ENCODE measurements around the gene RAD54L.

DNA sequence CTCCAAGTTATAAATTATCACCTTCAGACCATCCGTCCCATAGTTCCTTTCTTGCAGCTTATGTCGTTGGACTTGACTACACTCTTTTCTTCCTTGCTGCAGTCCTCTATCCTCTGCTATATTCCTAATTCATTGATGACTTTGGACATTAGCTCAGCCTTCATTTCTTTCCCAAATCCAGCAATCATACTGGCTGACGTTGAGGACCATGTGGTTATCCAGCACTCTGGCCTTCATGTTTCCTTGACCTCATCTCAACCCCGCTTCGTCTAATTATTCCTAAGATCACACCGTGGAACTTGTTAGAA is 27.4 kb downstream of the RAD54L start:
- TF ChIP-seq, protein P1, sequence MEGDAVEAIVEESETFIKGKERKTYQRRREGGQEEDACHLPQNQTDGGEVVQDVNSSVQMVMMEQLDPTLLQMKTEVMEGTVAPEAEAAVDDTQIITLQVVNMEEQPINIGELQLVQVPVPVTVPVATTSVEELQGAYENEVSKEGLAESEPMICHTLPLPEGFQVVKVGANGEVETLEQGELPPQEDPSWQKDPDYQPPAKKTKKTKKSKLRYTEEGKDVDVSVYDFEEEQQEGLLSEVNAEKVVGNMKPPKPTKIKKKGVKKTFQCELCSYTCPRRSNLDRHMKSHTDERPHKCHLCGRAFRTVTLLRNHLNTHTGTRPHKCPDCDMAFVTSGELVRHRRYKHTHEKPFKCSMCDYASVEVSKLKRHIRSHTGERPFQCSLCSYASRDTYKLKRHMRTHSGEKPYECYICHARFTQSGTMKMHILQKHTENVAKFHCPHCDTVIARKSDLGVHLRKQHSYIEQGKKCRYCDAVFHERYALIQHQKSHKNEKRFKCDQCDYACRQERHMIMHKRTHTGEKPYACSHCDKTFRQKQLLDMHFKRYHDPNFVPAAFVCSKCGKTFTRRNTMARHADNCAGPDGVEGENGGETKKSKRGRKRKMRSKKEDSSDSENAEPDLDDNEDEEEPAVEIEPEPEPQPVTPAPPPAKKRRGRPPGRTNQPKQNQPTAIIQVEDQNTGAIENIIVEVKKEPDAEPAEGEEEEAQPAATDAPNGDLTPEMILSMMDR (IDR thresholded peaks at IDR 0.05; ENCODE audit: insufficient read depth, low read length), result no peak
- TF ChIP-seq, protein P2, sequence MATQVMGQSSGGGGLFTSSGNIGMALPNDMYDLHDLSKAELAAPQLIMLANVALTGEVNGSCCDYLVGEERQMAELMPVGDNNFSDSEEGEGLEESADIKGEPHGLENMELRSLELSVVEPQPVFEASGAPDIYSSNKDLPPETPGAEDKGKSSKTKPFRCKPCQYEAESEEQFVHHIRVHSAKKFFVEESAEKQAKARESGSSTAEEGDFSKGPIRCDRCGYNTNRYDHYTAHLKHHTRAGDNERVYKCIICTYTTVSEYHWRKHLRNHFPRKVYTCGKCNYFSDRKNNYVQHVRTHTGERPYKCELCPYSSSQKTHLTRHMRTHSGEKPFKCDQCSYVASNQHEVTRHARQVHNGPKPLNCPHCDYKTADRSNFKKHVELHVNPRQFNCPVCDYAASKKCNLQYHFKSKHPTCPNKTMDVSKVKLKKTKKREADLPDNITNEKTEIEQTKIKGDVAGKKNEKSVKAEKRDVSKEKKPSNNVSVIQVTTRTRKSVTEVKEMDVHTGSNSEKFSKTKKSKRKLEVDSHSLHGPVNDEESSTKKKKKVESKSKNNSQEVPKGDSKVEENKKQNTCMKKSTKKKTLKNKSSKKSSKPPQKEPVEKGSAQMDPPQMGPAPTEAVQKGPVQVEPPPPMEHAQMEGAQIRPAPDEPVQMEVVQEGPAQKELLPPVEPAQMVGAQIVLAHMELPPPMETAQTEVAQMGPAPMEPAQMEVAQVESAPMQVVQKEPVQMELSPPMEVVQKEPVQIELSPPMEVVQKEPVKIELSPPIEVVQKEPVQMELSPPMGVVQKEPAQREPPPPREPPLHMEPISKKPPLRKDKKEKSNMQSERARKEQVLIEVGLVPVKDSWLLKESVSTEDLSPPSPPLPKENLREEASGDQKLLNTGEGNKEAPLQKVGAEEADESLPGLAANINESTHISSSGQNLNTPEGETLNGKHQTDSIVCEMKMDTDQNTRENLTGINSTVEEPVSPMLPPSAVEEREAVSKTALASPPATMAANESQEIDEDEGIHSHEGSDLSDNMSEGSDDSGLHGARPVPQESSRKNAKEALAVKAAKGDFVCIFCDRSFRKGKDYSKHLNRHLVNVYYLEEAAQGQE (IDR thresholded peaks at IDR 0.05; ENCODE audit: insufficient replicate concordance, low read depth), result no peak
- TF ChIP-seq POLR2AphosphoS5 (IDR thresholded peaks at IDR 0.05; ENCODE audit: low read depth) (no peak; the same call in 1 of the 2 replicates), GABPA (IDR thresholded peaks at IDR 0.05; ENCODE audit: low read depth) (no peak)
